ENCODE measurements around the gene EXOC6B. TPM values are rescaled to one million over a fixed set of nuclear protein-coding genes. Genes with fewer than 3 reads are reported as not detected.

The EXOC6B gene
- total and polyA plus RNA-seq, 3 donors from 2014 or later = 27.7 to 45.2 (median 31.7) TPM

- H3K36me3 ChIP-seq (ENCODE audit: low read depth, missing control alignments) = no peaks in the 10 kb centered on the region
- no peak overlapping the region for H3K4me3 ChIP-seq
- intact Hi-C loops (cut with DNase I; ENCODE audit: low total_unique reads) = no loop called here
- peaks cover 72% of the 10 kb centered on the region for H3K4me1 ChIP-seq
- DNase-seq = no peak
- no peaks in the 10 kb centered on the region for H3K9me3 ChIP-seq
- no peaks in the 10 kb centered on the region for H3K27me3 ChIP-seq
- WGBS, 2 donors = 56 to 67% methylated on average over 3 to 24 of the region's 24 CpGs
- TF ChIP-seq POLR2A (IDR thresholded peaks at IDR 0.05) (no peak), CTCF (IDR thresholded peaks at IDR 0.05) (no peak)
- H3K27ac ChIP-seq = no peak overlapping the region
Observed at GRCh38 chr2:72138011-72138881, 687.6 kb downstream of the EXOC6B start.

- WGBS, 2 donors = 46 to 47% methylated on average over 7 to 10 of the region's 10 CpGs
- DNase-seq = peak; percentile 60
- intact Hi-C loops (cut with DNase I; ENCODE audit: low total_unique reads) = no loop called here
- Histone ChIP-seq H3K27ac (no peak overlapping the region), H3K36me3 (ENCODE audit: low read depth, missing control alignments) (no peaks in the 10 kb centered on the region), H3K27me3 (no peaks in the 10 kb centered on the region), H3K4me3 (no peak overlapping the region), H3K9me3 (no peaks in the 10 kb centered on the region), H3K4me1 (peaks cover 66% of the 10 kb centered on the region)
- TF ChIP-seq POLR2A (IDR thresholded peaks at IDR 0.05) = no peak
- TF ChIP-seq CTCF (IDR thresholded peaks at IDR 0.05) = peak; percentile 63 to 79 (median 66)
Observed at GRCh38 chr2:72137498-72138010, 688.3 kb downstream of the EXOC6B start.

- TF ChIP-seq POLR2A (IDR thresholded peaks at IDR 0.05) = no peak
- no peak for TF ChIP-seq CTCF (IDR thresholded peaks at IDR 0.05)
- H3K27ac ChIP-seq = no peak overlapping the region
- WGBS, 2 donors = 80 to 93% methylated on average over 3 to 7 of the region's 7 CpGs
- H3K9me3 ChIP-seq = no peaks in the 10 kb centered on the region
- H3K27me3 ChIP-seq = no peaks in the 10 kb centered on the region
- no peak overlapping the region for H3K4me3 ChIP-seq
- no peaks in the 10 kb centered on the region for H3K36me3 ChIP-seq (ENCODE audit: low read depth, missing control alignments)
- H3K4me1 ChIP-seq = peaks cover 61% of the 10 kb centered on the region
- intact Hi-C loops (cut with DNase I; ENCODE audit: low total_unique reads) = no loop called here
- no peak for DNase-seq
Observed at GRCh38 chr2:72136933-72137497, 688.8 kb downstream of the EXOC6B start.

- intact Hi-C loops (cut with DNase I; ENCODE audit: low total_unique reads) = no loop called here
- Histone ChIP-seq H3K4me1 (peaks cover 56% of the 10 kb centered on the region), H3K27me3 (no peaks in the 10 kb centered on the region), H3K36me3 (ENCODE audit: low read depth, missing control alignments) (no peaks in the 10 kb centered on the region), H3K4me3 (no peak overlapping the region), H3K27ac (no peak overlapping the region), H3K9me3 (no peaks in the 10 kb centered on the region)
- 49% methylated on average over 10 of the region's 10 CpGs for WGBS, 2 donors
- no peak for DNase-seq
- no peak for TF ChIP-seq CTCF (IDR thresholded peaks at IDR 0.05)
- TF ChIP-seq POLR2A (IDR thresholded peaks at IDR 0.05) = no peak
Observed at GRCh38 chr2:72136331-72136730, 689.5 kb downstream of the EXOC6B start.
